Smooth muscle cell (in vitro differentiated cells): ENCODE measurements around the gene QPRT. TPM values are rescaled to one million over a fixed set of nuclear protein-coding genes. Genes with fewer than 3 reads are reported as not detected.
"Not testable (repeated sequence)": the region's sequence is repeated elsewhere in the genome, so short reads cannot be mapped to it uniquely, and the experiment has no call there.

Source experiments
- DNase-seq: peaks from one replicate; lab custom pipeline; 2025; ENCODE audit not compliant: unreplicated experiment; lab: John Stamatoyannopoulos, UW
- H2AFZ ChIP-seq: fragments of 200-600 bp; sonication (generic); 2 replicates; pipeline ENCODE4 v1.6.0; 2016; ENCODE audit warnings: antibody characterized with exemption, low read depth, mild to moderate bottlenecking
- H3F3A ChIP-seq: fragments of 200-600 bp; sonication (generic); 2 replicates; pipeline ENCODE4 v1.6.0; 2017; ENCODE audit warnings: antibody characterized with exemption, low read depth
- H3K27ac ChIP-seq: fragments of 200-600 bp; sonication (generic); 2 replicates; pipeline ENCODE4 v1.5.1; 2016; ENCODE audit warnings: low read depth, mild to moderate bottlenecking
- H3K27me3 ChIP-seq: fragments of 200-600 bp; sonication (generic); 2 replicates; pipeline ENCODE4 v1.6.1; 2016; ENCODE audit warnings: low read depth, mild to moderate bottlenecking
- H3K36me3 ChIP-seq: fragments of 200-600 bp; sonication (generic); 2 replicates; pipeline ENCODE4 v1.5.1; 2016; ENCODE audit warnings: low read depth
- H3K4me1 ChIP-seq: fragments of 200-600 bp; sonication (generic); 2 replicates; pipeline ENCODE4 v1.5.1; 2016; ENCODE audit warnings: low read depth
- H3K4me2 ChIP-seq: fragments of 200-600 bp; sonication (generic); 2 replicates; pipeline ENCODE4 v1.6.0; 2016; ENCODE audit warnings: mild to moderate bottlenecking
- H3K4me3 ChIP-seq: fragments of 200-600 bp; sonication (generic); 2 replicates; pipeline ENCODE4 v1.5.1; 2016; ENCODE audit warnings: mild to moderate bottlenecking
- H3K79me2 ChIP-seq: fragments of 200-600 bp; sonication (generic); 2 replicates; pipeline ENCODE4 v1.6.0; 2016; ENCODE audit warnings: low read depth, mild to moderate bottlenecking
- H3K9ac ChIP-seq: fragments of 200-600 bp; sonication (generic); 2 replicates; pipeline ENCODE4 v1.6.0; 2016; ENCODE audit warnings: low read depth
- H3K9me3 ChIP-seq: fragments of 200-600 bp; sonication (generic); replicated peaks from 2 replicates; pipeline ENCODE4 v1.5.1; 2016; ENCODE audit warnings: low read depth
- H4K20me1 ChIP-seq: fragments of 200-600 bp; sonication (generic); 2 replicates; pipeline ENCODE4 v1.6.0; 2016; ENCODE audit warnings: low read depth
- CTCF ChIP-seq: fragments of 200-600 bp; sonication (generic); IDR thresholded peaks from 2 replicates; pipeline ENCODE4 v1.5.1; 2017; ENCODE audit warnings: borderline replicate concordance, mild to moderate bottlenecking, antibody characterized with exemption; ENCODE audit not compliant: insufficient read depth, poor library complexity, severe bottlenecking
- WGBS: methylation state at CpG from one replicate; pipeline ENCODE4 v1.1.7; 2016; ENCODE audit warnings: low lambda C conversion rate; 5-methylcytosine and 5-hydroxymethylcytosine counted together
- polyA plus RNA-seq: library from polyadenylated mRNA; unstranded; fragments of >200 nt; fragmentation: Nextera tagmentation; extraction: Ambion mirVana; gene quantifications from 2 replicates; pipeline ENCODE4 v1.2.1, GENCODE V29; 2016
- total RNA-seq: library from RNA; depleted of rRNA; stranded (reverse); fragments of >200 nt; gene quantifications from 2 replicates; pipeline ENCODE4 v1.2.3, GENCODE V29; 2014

Gene QPRT
- total and polyA plus RNA-seq, 2 experiments from 2014 or later: 67.4 to 196 TPM

DNA sequence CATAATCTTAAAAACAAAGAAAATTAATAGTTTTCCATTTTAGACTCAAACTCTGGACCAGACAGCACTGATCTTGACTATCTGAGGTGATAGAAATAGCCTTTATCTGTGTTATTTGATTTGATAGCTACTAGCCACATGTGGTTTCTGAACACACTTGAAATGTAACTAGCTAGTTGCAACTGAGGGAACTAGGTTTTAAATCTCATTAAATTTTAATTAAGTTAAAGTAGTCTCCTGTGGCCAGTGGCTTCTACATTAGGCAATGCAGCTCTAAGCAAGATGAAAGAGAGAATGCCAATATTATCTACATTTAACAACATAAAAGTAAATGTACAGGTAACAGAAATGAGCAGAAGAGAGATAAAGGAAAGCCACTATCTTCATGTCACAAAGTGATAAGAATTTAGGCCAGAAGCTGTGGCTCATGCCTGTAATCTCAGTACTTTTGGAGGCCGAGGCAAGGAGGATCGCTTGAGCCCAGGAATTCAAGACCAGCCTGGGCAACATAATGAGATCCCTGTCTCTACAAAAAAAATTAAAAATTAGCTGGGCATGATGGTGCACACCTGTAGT, 27.1 kb upstream of the QPRT start:
- Histone ChIP-seq H3K79me2 (no peaks in the 10 kb centered on the region), H3F3A (no peaks in the 10 kb centered on the region), H3K4me1 (no peaks in the 10 kb centered on the region), H4K20me1 (no peaks in the 10 kb centered on the region), H3K9me3 (no peaks in the 10 kb centered on the region), H3K27me3 (no peaks in the 10 kb centered on the region), H3K9ac (no peak overlapping the region), H3K36me3 (no peaks in the 10 kb centered on the region), H3K4me2 (no peak overlapping the region), H3K27ac (no peak overlapping the region), H2AFZ (no peak overlapping the region), H3K4me3 (no peak overlapping the region)
- 76% methylated on average over 2 of the region's 2 CpGs for WGBS
- TF ChIP-seq CTCF: no peak
- DNase-seq: no peak

- WGBS: 86% methylated on average over 12 of the region's 12 CpGs
- no peak for DNase-seq
- Histone ChIP-seq H2AFZ (no peak overlapping the region), H3K27ac (no peak overlapping the region), H3K79me2 (no peaks in the 10 kb centered on the region), H3K4me2 (no peak overlapping the region), H3K27me3 (no peaks in the 10 kb centered on the region), H3F3A (no peaks in the 10 kb centered on the region), H3K4me3 (no peak overlapping the region), H3K36me3 (no peaks in the 10 kb centered on the region), H3K4me1 (no peaks in the 10 kb centered on the region), H3K9me3 (no peaks in the 10 kb centered on the region), H4K20me1 (no peaks in the 10 kb centered on the region), H3K9ac (no peak overlapping the region)
- no peak for TF ChIP-seq CTCF
Observed at GRCh38 chr16:29653471-29653870, 25.5 kb upstream of the QPRT start.

DNA sequence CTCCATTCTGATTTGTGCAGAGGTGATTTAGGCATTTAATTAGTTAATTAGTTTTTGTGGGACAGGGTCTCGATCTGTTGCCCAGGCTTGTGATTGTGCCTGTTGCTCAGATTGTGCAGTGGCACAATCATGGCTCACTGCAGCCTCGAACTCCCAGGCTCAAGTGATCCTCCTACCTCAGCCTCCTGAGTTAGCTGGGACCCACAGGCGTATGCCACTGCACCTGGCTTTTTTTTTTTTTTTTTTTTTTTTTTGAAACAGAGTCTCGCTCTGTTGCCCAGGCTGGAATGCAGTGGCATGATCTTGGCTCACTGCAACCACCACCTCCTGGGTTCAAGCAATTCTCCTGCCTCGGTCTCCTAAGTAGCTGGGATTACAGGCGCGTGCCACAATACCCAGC, 25.1 kb upstream of the QPRT start:
- H3K9me3 ChIP-seq, H3K9ac ChIP-seq, H3K79me2 ChIP-seq, H2AFZ ChIP-seq, H3F3A ChIP-seq, H3K4me2 ChIP-seq, DNase-seq, H3K4me1 ChIP-seq, H4K20me1 ChIP-seq, H3K4me3 ChIP-seq, H3K27me3 ChIP-seq, H3K27ac ChIP-seq, H3K36me3 ChIP-seq: not testable (repeated sequence)
- 97% methylated on average over 7 of the region's 7 CpGs for whole genome bisulfite sequencing

- Histone ChIP-seq H3K4me3 (no peak overlapping the region), H3K9ac (no peak overlapping the region), H3K79me2 (no peaks in the 10 kb centered on the region), H3F3A (no peaks in the 10 kb centered on the region), H3K27me3 (no peaks in the 10 kb centered on the region), H3K27ac (no peak overlapping the region), H2AFZ (no peak overlapping the region), H4K20me1 (no peaks in the 10 kb centered on the region), H3K4me2 (no peak overlapping the region), H3K9me3 (no peaks in the 10 kb centered on the region), H3K36me3 (no peaks in the 10 kb centered on the region), H3K4me1 (no peaks in the 10 kb centered on the region)
- DNase-seq: no peak
- no peak for TF ChIP-seq CTCF
- 77% methylated on average over 11 of the region's 11 CpGs for WGBS
Observed at GRCh38 chr16:29656688-29657523, 22.1 kb upstream of the QPRT start.
